ENCODE measurements around the gene FNDC8.
"Not testable (repeated sequence)": the region's sequence is repeated elsewhere in the genome, so short reads cannot be mapped to it uniquely, and the experiment has no call there.

Gene FNDC8

GRCh38 chr17:35149941-35150340 lies 28.5 kb downstream of the FNDC8 start:
- Histone ChIP-seq H3K36me3 (ENCODE audit: control insufficient read depth, insufficient read depth, low read length) (no peaks in the 10 kb centered on the region), H3K9ac (ENCODE audit: low read depth, low read length) (no peak overlapping the region), H3K27me3 (ENCODE audit: control insufficient read depth, insufficient read depth, low read length) (no peaks in the 10 kb centered on the region)

GRCh38 chr17:35151080-35151479 lies 29.7 kb downstream of the FNDC8 start:
- H3K9me3 ChIP-seq (ENCODE audit: control insufficient read depth, insufficient read depth, low read length); H3K9ac ChIP-seq (ENCODE audit: low read depth, low read length); H3K4me1 ChIP-seq (ENCODE audit: control insufficient read depth, insufficient read depth, low read length); H3K36me3 ChIP-seq (ENCODE audit: control insufficient read depth, insufficient read depth, low read length); H3K4me3 ChIP-seq (ENCODE audit: low read depth, low read length); H3K27me3 ChIP-seq (ENCODE audit: control insufficient read depth, insufficient read depth, low read length): not testable (repeated sequence)

More at GRCh38 chr17:35149941-35150340, 28.5 kb downstream of the FNDC8 start:
- Histone ChIP-seq H3K9me3 (ENCODE audit: control insufficient read depth, insufficient read depth, low read length) (no peaks in the 10 kb centered on the region), H3K4me3 (ENCODE audit: low read depth, low read length) (no peak overlapping the region), H3K4me1 (ENCODE audit: control insufficient read depth, insufficient read depth, low read length) (peaks cover 3% of the 10 kb centered on the region)

- H3K4me1 ChIP-seq (ENCODE audit: control insufficient read depth, insufficient read depth, low read length): no peaks in the 10 kb centered on the region
- no peaks in the 10 kb centered on the region for H3K9me3 ChIP-seq (ENCODE audit: control insufficient read depth, insufficient read depth, low read length)
- H3K27me3 ChIP-seq (ENCODE audit: control insufficient read depth, insufficient read depth, low read length): no peaks in the 10 kb centered on the region
- no peaks in the 10 kb centered on the region for H3K36me3 ChIP-seq (ENCODE audit: control insufficient read depth, insufficient read depth, low read length)
- H3K4me3 ChIP-seq (ENCODE audit: low read depth, low read length): no peak overlapping the region
- no peak overlapping the region for H3K9ac ChIP-seq (ENCODE audit: low read depth, low read length)
Measured at GRCh38 chr17:35152421-35153140, 31.2 kb downstream of the FNDC8 start.

DNA sequence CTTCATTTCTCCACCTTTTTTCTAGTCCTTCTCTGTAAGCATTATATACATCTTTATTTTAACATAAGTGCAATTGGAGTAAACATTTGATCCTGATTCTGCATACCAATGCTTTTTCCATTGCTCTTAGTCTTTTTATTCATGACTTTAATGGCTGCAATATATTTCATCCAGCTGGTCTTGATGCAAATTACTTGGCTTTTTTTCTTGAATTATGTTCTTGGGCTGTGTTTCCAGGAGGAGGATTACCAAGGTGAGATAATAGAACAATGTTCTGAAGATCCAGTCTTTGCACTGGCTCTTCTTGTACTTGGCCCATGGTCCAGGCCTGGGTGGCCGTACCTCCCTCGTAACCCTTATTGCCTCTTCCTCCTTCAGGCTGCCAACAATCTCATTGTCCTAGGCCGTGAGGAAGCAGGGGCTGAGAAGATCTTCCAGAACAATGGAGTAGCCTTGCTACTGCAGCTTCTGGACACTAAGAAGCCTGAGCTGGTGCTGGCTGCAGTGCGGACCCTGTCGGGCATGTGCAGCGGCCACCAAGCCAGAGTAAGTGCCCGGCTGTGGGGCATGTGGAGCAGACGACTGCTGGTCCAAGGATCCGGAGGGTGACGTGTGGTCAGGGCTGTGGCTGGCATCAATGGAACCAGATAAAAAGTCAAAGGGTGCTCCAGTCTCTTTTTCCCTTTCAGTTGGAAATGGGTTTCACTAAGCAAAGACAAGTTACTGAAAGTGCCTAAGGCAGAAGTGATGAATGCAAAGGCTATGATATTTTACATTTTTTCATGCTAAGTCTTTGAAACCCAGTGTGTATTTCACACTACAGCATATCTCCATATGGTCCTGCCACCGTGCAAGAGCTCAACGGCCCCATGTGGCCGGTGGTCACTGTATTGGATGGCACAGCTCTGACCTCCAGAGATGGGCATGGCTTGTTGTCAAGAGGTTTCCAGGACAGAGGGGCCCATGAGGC lies 33.1 kb downstream of the FNDC8 start:
- H3K27me3 ChIP-seq (ENCODE audit: control insufficient read depth, insufficient read depth, low read length): no peaks in the 10 kb centered on the region
- H3K4me1 ChIP-seq (ENCODE audit: control insufficient read depth, insufficient read depth, low read length): no peaks in the 10 kb centered on the region
- no peak overlapping the region for H3K4me3 ChIP-seq (ENCODE audit: low read depth, low read length)
- no peak overlapping the region for H3K9ac ChIP-seq (ENCODE audit: low read depth, low read length)
- H3K9me3 ChIP-seq (ENCODE audit: control insufficient read depth, insufficient read depth, low read length): no peaks in the 10 kb centered on the region
- no peaks in the 10 kb centered on the region for H3K36me3 ChIP-seq (ENCODE audit: control insufficient read depth, insufficient read depth, low read length)

DNA sequence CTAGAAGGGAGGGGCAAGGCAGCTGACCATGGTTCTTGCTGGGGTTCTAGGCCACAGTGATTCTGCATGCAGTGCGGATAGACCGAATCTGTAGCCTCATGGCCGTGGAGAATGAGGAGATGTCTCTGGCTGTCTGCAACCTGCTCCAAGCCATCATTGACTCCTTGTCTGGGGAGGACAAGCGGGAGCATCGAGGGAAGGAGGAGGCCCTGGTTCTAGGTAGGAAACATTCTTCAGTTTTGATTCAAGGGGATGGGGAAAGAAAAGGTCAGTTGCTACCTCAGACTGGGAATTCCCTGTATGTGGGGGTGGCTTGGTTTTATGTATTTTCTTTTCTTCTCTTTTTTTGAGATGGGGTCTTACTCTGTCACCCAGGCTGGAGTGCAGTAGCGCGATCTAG lies 33.8 kb downstream of the FNDC8 start:
- no peaks in the 10 kb centered on the region for H3K27me3 ChIP-seq (ENCODE audit: control insufficient read depth, insufficient read depth, low read length)
- no peaks in the 10 kb centered on the region for H3K36me3 ChIP-seq (ENCODE audit: control insufficient read depth, insufficient read depth, low read length)
- no peaks in the 10 kb centered on the region for H3K9me3 ChIP-seq (ENCODE audit: control insufficient read depth, insufficient read depth, low read length)
- H3K9ac ChIP-seq (ENCODE audit: low read depth, low read length): no peak overlapping the region
- no peak overlapping the region for H3K4me3 ChIP-seq (ENCODE audit: low read depth, low read length)
- H3K4me1 ChIP-seq (ENCODE audit: control insufficient read depth, insufficient read depth, low read length): no peaks in the 10 kb centered on the region

- Histone ChIP-seq H3K27me3 (ENCODE audit: control insufficient read depth, insufficient read depth, low read length) (no peaks in the 10 kb centered on the region), H3K4me3 (ENCODE audit: low read depth, low read length) (no peak overlapping the region), H3K9ac (ENCODE audit: low read depth, low read length) (no peak overlapping the region)
Measured at GRCh38 chr17:35159940-35160339, 38.5 kb downstream of the FNDC8 start.

GRCh38 chr17:35160354-35161201 lies 39.2 kb downstream of the FNDC8 start:
- Histone ChIP-seq H3K9me3 (ENCODE audit: control insufficient read depth, insufficient read depth, low read length) (no peaks in the 10 kb centered on the region), H3K9ac (ENCODE audit: low read depth, low read length) (no peak overlapping the region), H3K27me3 (ENCODE audit: control insufficient read depth, insufficient read depth, low read length) (no peaks in the 10 kb centered on the region), H3K4me3 (ENCODE audit: low read depth, low read length) (no peak overlapping the region), H3K4me1 (ENCODE audit: control insufficient read depth, insufficient read depth, low read length) (no peaks in the 10 kb centered on the region), H3K36me3 (ENCODE audit: control insufficient read depth, insufficient read depth, low read length) (peaks cover 3% of the 10 kb centered on the region)

More at GRCh38 chr17:35159940-35160339, 38.5 kb downstream of the FNDC8 start:
- Histone ChIP-seq H3K9me3 (ENCODE audit: control insufficient read depth, insufficient read depth, low read length) (no peaks in the 10 kb centered on the region), H3K36me3 (ENCODE audit: control insufficient read depth, insufficient read depth, low read length) (peaks cover 3% of the 10 kb centered on the region), H3K4me1 (ENCODE audit: control insufficient read depth, insufficient read depth, low read length) (no peaks in the 10 kb centered on the region)

DNA sequence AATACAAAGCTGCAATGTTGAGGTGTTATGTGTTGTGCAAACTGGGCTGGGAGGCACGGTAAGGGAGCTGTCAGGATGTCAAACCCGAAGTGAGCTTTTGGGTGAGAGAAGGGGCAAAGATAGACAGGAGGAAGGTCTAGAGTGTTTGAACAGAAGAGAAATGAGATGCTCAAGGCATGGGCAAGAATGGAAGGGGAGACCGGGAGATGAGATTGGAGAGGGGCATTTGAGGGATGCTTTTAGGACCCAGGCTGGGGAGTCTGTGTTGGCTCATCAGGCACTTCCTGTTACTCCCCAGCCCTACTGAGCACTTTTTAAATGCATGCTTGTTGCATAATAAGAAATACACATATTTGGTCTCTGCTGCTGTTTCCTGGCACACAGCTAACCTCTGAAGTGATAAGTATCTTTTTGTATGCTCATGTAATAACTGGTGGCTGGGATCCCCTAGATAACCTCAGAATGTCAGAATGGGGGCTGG lies 39.9 kb downstream of the FNDC8 start:
- H3K36me3 ChIP-seq (ENCODE audit: control insufficient read depth, insufficient read depth, low read length): peaks cover 3% of the 10 kb centered on the region
- H3K4me1 ChIP-seq (ENCODE audit: control insufficient read depth, insufficient read depth, low read length): no peaks in the 10 kb centered on the region
- H3K9me3 ChIP-seq (ENCODE audit: control insufficient read depth, insufficient read depth, low read length): no peaks in the 10 kb centered on the region
- H3K4me3 ChIP-seq (ENCODE audit: low read depth, low read length): no peak overlapping the region
- no peak overlapping the region for H3K9ac ChIP-seq (ENCODE audit: low read depth, low read length)
- no peaks in the 10 kb centered on the region for H3K27me3 ChIP-seq (ENCODE audit: control insufficient read depth, insufficient read depth, low read length)

- H3K4me3 ChIP-seq (ENCODE audit: low read depth, low read length): no peak overlapping the region
- H3K9me3 ChIP-seq (ENCODE audit: control insufficient read depth, insufficient read depth, low read length): no peaks in the 10 kb centered on the region
- no peaks in the 10 kb centered on the region for H3K27me3 ChIP-seq (ENCODE audit: control insufficient read depth, insufficient read depth, low read length)
- H3K9ac ChIP-seq (ENCODE audit: low read depth, low read length): no peak overlapping the region
- no peaks in the 10 kb centered on the region for H3K4me1 ChIP-seq (ENCODE audit: control insufficient read depth, insufficient read depth, low read length)
- H3K36me3 ChIP-seq (ENCODE audit: control insufficient read depth, insufficient read depth, low read length): peaks cover 3% of the 10 kb centered on the region
Measured at GRCh38 chr17:35162755-35163154, 41.3 kb downstream of the FNDC8 start.

DNA sequence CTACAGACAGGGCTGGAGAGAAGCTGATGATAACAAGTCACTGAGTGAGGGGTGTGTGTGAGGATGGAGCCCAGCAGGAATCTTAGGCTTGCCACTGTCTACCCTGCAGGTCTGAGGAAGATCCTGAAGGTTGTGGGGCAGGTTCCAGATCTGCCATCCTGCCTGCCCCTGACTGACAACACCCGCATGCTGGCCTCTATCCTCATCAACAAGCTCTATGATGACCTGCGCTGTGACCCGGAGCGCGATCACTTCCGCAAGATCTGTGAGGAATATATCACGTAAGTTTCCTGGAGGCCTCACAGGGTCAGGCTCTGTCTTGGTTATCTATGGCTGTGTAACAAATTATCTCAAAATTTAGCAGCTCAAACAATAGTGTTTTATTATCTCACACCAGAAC lies 42.5 kb downstream of the FNDC8 start:
- no peaks in the 10 kb centered on the region for H3K27me3 ChIP-seq (ENCODE audit: control insufficient read depth, insufficient read depth, low read length)
- H3K9ac ChIP-seq (ENCODE audit: low read depth, low read length): no peak overlapping the region
- no peaks in the 10 kb centered on the region for H3K4me1 ChIP-seq (ENCODE audit: control insufficient read depth, insufficient read depth, low read length)
- peaks cover 3% of the 10 kb centered on the region for H3K36me3 ChIP-seq (ENCODE audit: control insufficient read depth, insufficient read depth, low read length)
- H3K4me3 ChIP-seq (ENCODE audit: low read depth, low read length): no peak overlapping the region
- no peaks in the 10 kb centered on the region for H3K9me3 ChIP-seq (ENCODE audit: control insufficient read depth, insufficient read depth, low read length)

DNA sequence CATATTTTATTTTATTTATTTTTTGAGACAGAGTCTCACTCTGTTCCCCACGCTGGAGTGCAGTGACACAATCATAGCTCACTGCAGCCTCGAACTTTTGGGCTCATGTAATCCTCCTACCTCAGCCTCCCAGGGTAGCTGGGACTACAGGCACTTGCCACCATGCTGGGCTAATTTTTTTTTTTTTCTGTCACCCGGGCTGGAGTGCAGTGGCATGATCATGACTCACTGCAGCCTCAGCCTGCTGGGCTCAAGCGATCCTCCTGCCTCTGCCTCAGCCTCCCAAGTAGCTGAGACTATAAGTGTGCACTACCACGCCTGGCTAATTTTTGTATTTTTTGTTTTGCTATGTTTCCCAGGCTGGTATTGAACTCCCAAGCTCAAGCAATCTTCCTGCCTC lies 43.3 kb downstream of the FNDC8 start:
- Histone ChIP-seq H3K4me1 (ENCODE audit: control insufficient read depth, insufficient read depth, low read length) (no peaks in the 10 kb centered on the region), H3K27me3 (ENCODE audit: control insufficient read depth, insufficient read depth, low read length) (no peaks in the 10 kb centered on the region), H3K4me3 (ENCODE audit: low read depth, low read length) (no peak overlapping the region), H3K9ac (ENCODE audit: low read depth, low read length) (no peak overlapping the region), H3K36me3 (ENCODE audit: control insufficient read depth, insufficient read depth, low read length) (peaks cover 3% of the 10 kb centered on the region), H3K9me3 (ENCODE audit: control insufficient read depth, insufficient read depth, low read length) (no peaks in the 10 kb centered on the region)

All from iPS-15b (cell line).